ENCODE data around the gene ATRX. TPM values are rescaled to one million over a fixed set of nuclear protein-coding genes. Genes with fewer than 3 reads are reported as not detected.
"Not testable (repeated sequence)": the region's sequence is repeated elsewhere in the genome, so short reads cannot be mapped to it uniquely, and the experiment has no call there.

Gene ATRX
- total and polyA plus RNA-seq, 9 donors: 21.8 to 123 (median 94.0) TPM

- no peak for DNase-seq
- no peaks in the 10 kb centered on the region for H3K9me3 ChIP-seq
- 57 to 63% (median 61%) methylated on average over 2 of the region's 2 CpGs for WGBS, 3 donors
- intact Hi-C loops (cut with DNase I): no loop called here
- TF ChIP-seq CTCF (IDR thresholded peaks at IDR 0.05): no peak
- no peak for TF ChIP-seq POLR2A (IDR thresholded peaks at IDR 0.05)
- TF ChIP-seq EP300 (IDR thresholded peaks at IDR 0.05): no peak
- no peaks in the 10 kb centered on the region for H3K4me1 ChIP-seq (ENCODE audit: insufficient read depth)
- no peaks in the 10 kb centered on the region for H3K27me3 ChIP-seq
- H3K27ac ChIP-seq: no peak overlapping the region
- no peaks in the 10 kb centered on the region for H3K36me3 ChIP-seq
- no peak overlapping the region for H3K4me3 ChIP-seq
These were observed 94.1 kb downstream of the ATRX start for GRCh38 chrX:77691916-77692315.

- intact Hi-C loops (cut with DNase I): no loop called here
- WGBS, 3 donors: 25 to 41% (median 27%) methylated on average over 1 of the region's 1 CpG
- TF ChIP-seq EP300 (IDR thresholded peaks at IDR 0.05) (no peak), CTCF (IDR thresholded peaks at IDR 0.05) (no peak), POLR2A (IDR thresholded peaks at IDR 0.05) (no peak)
- Histone ChIP-seq H3K27me3 (no peaks in the 10 kb centered on the region), H3K27ac (no peak overlapping the region), H3K9me3 (no peaks in the 10 kb centered on the region), H3K4me3 (no peak overlapping the region), H3K4me1 (ENCODE audit: insufficient read depth) (no peaks in the 10 kb centered on the region), H3K36me3 (no peaks in the 10 kb centered on the region)
- no peak for DNase-seq
These were observed 96.6 kb downstream of the ATRX start for GRCh38 chrX:77689376-77689775.

GRCh38 chrX:77685683-77686082 lies 100.3 kb downstream of the ATRX start:
- intact Hi-C loops (cut with DNase I); H3K4me1 ChIP-seq (ENCODE audit: insufficient read depth); H3K27ac ChIP-seq; DNase-seq; H3K4me3 ChIP-seq; H3K27me3 ChIP-seq; H3K9me3 ChIP-seq; H3K36me3 ChIP-seq: not testable (repeated sequence)
- WGBS, 3 donors: 89 to 90% (median 90%) methylated on average over 1 of the region's 1 CpG

GRCh38 chrX:77679144-77679543 lies 106.9 kb downstream of the ATRX start:
- 58 to 68% (median 67%) methylated on average over 1 of the region's 1 CpG for WGBS, 3 donors
- no peaks in the 10 kb centered on the region for H3K27me3 ChIP-seq
- no peak for DNase-seq
- H3K9me3 ChIP-seq: no peaks in the 10 kb centered on the region
- H3K4me1 ChIP-seq (ENCODE audit: insufficient read depth): peaks cover 1% of the 10 kb centered on the region
- H3K4me3 ChIP-seq: no peak overlapping the region
- intact Hi-C loops (cut with DNase I): no loop called here
- no peak overlapping the region for H3K27ac ChIP-seq
- no peaks in the 10 kb centered on the region for H3K36me3 ChIP-seq
- TF ChIP-seq EP300 (IDR thresholded peaks at IDR 0.05): no peak
- TF ChIP-seq CTCF (IDR thresholded peaks at IDR 0.05): no peak
- no peak for TF ChIP-seq POLR2A (IDR thresholded peaks at IDR 0.05)

- Histone ChIP-seq H3K27ac (no peak overlapping the region), H3K27me3 (no peaks in the 10 kb centered on the region), H3K36me3 (no peaks in the 10 kb centered on the region), H3K9me3 (no peaks in the 10 kb centered on the region), H3K4me3 (no peak overlapping the region), H3K4me1 (ENCODE audit: insufficient read depth) (no peaks in the 10 kb centered on the region)
- intact Hi-C loops (cut with DNase I): no loop called here
- 60 to 73% (median 69%) methylated on average over 3 of the region's 3 CpGs for WGBS, 3 donors
- no peak for DNase-seq
- no peak for TF ChIP-seq POLR2A (IDR thresholded peaks at IDR 0.05)
- TF ChIP-seq CTCF (IDR thresholded peaks at IDR 0.05): no peak
- no peak for TF ChIP-seq EP300 (IDR thresholded peaks at IDR 0.05)
These were observed 110.0 kb downstream of the ATRX start for GRCh38 chrX:77675986-77676385.

Measured in ovary (tissue), 9 donors.